ENCODE measurements around the gene UBQLN4. TPM values are rescaled to one million over a fixed set of nuclear protein-coding genes. Genes with fewer than 3 reads are reported as not detected.
"Not testable (repeated sequence)": the region's sequence is repeated elsewhere in the genome, so short reads cannot be mapped to it uniquely, and the experiment has no call there.

Gene UBQLN4
- total RNA-seq, 1 donor from 2014 or later: 31.0 TPM

DNA sequence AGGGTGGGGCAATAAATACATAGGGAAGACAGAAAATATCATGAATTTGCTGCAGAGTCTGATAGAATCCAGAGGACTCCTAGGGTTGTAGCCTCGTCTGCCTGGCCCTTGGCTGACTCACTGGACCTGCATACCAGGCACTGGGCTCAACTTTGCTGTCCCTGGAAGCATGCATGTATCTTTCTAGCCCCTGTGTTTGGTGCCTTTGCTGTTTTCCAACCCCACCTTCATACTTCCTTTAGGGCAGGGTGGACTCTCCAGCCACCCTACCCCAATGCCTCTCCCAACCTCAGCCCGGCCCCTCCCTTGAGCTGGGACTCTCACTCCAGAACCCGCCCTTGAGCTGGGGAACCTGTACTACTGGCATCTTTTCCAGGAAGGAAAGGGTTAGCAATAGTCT lies 8.6 kb upstream of the UBQLN4 start:
- no peak for DNase-seq (ENCODE audit: extremely low read depth, low read depth, low spot score)

DNA sequence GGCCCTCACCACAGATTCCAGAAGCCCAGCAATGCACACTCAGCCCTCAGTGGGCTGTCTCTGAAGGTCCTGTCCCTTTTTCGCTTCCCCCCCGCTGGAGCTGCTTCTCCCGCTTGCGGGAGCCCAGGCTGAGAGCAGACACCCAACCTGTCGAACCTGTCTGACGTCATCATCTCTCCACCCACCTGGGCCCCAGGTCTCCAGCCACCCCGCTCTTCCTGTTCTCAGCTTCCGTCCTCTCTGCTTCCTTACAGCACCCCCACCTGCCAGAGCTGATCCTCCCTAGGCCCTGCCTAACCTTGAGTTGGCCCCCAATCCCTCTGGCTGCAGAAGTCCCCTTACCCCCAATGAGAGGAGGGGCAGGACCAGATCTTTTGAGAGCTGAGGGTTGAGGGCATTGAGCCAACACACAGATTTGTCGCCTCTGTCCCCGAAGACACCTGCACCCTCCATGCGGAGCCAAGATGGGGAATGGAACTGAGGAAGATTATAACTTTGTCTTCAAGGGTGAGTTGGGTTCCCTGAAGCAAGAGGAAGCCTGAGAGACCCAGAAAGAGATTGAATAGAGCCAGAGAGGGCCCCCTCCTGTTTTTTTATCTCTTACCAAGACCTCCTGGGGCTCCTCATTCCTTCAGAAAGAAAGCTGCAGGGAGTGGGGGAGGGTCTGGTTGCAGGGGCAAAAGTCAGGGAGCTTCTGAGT lies 7.5 kb upstream of the UBQLN4 start, which contains the start of gene RAB25:
TSS of gene RAB25 (plus strand) at position 224 of the 700 bp plus-strand sequence. CDS start at position 465, 241 bp downstream.
- DNase-seq (ENCODE audit: extremely low read depth, low read depth, low spot score): no peak

DNA sequence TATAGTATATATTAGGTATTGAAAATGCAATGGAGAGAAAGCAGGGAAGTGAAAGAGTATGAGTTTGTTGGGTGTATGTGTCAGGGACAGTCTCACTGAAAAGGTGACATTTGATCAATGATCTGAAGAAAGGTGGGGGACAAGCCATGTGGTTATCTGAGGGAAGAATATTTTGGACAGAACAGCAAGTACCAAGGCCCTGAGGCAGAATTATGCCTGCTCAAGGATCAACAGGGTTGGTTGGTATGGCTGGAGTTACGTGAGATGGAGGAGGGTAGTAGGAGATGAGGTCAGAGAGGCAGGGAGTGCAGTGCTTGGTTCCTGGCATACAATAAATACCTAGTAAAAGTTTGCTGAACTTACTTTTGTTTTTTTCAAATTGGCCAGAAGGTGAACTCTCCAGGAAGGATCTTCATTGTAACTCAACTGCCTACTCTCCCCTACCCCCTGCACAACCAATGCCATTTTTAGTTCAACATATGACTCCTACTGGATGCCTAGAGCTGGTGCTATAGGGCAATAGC lies 2.8 kb upstream of the UBQLN4 start:
- no peak for DNase-seq (ENCODE audit: extremely low read depth, low read depth, low spot score)

DNA sequence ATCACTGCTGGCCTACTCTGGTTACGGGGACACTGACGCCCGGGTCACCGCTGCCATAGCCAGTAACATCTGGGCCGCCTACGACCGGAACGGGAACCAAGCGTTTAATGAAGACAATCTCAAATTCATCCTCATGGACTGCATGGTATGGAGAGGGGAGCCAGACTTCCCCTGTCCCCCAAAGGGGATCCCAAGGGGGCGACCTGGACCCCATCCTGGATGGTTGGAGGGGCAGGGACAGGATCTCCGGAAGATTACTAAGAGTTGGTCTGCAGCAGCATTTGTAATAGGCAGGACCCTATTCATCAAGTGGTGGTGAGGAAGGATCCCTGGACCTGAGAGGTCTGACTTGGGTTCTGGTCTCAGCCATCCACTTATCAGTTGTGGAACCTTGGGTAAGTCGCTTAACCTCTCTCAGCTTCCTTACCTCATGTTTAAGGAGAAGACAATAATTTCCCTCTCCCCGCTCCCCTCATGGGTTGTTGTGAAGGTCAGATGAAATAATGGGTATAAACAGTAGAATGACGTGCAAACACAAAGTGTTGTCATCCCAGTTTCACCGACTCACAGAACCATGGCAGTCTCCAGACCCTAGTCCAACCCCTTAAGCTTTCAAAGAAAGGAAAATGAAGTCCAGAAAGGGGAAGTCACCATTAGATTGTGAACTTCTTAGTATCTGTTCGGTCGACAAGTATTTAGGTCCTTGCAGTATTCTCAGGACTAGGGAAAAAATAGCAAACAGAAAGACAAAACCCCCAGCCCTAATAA lies 1.9 kb upstream of the UBQLN4 start:
- DNase-seq (ENCODE audit: extremely low read depth, low read depth, low spot score): no peak

DNA sequence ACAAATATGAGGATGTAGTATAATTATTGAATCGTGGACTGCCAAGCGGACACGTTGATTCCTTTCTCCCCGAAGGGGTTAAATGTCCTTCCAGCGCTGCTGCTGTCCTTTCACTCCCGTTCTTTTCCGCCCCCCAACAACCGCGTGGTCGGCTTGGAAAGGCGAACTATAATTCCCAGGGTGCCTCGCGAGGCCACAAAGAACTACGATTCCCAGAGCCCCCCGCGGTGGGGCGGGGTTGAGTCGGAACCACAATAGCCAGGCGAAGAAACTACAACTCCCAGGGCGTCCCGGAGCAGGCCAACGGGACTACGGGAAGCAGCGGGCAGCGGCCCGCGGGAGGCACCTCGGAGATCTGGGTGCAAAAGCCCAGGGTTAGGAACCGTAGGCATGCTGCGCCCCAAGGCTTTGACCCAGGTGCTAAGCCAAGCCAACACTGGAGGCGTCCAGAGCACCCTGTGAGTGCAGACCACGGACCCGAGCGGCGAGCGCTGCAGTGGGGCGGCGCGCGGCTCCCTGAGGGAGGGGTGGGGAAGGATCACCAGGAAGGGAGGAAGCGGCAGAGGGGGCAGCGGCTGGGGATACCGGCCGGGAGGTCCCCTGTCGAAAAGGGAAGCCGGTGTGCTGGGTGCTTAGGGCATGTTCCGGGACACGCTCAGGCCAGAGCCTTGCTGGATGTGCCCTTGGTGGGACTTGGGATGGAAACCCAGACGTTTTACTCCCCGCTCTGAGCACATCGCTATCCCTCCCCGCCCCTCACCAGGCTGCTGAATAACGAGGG lies 1.1 kb upstream of the UBQLN4 start, which contains the start of gene LAMTOR2:
TSS of gene LAMTOR2 (plus strand) at position 283 of the 781 bp plus-strand sequence. CDS start at position 391, 108 bp downstream.
- DNase-seq (ENCODE audit: extremely low read depth, low read depth, low spot score): peak; percentile 71

DNA sequence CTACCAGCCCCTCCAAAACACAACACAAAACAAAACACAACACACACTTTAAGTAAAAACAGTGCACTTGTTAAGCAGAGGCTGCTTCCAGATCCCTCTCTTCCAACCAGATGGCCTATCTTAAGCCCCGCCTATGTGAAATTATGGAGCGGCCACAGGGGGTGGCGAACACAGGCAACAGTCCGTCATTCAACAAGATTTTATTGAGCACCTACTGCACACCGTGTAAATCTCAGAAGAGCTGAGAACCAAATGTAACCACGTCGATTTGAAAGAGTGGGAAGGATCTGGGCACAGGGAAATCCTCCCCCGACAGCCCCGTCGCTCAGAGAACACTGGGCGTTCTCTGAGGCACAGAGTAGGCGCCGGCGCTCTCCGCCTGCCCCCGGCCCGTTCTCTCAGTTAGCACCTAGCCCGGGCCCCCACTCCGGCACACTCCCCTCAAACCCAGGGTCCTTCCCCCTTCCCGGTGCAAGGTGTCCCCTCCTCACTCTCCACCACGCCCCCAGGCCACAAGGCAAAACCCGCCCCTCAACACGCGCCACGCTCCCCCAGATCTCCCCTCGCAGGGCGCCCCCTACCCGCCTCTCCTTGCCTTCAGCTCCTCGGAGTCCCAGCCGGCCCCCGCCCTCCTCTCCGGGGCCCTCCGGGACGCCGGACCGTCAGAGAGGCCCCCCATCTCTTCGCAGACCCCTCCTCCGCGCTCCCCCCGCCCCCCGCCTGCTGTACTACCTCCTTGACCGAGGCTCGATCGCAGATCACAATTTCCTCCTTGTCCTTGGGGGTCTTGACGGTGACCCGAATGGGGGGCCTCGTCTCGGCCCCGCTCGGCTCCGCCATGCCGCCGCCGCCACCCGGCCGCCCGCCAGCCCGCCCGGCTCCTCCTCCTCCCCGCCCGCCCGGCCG lies 483 bp downstream of the UBQLN4 start:
- DNase-seq (ENCODE audit: extremely low read depth, low read depth, low spot score): no peak

DNA sequence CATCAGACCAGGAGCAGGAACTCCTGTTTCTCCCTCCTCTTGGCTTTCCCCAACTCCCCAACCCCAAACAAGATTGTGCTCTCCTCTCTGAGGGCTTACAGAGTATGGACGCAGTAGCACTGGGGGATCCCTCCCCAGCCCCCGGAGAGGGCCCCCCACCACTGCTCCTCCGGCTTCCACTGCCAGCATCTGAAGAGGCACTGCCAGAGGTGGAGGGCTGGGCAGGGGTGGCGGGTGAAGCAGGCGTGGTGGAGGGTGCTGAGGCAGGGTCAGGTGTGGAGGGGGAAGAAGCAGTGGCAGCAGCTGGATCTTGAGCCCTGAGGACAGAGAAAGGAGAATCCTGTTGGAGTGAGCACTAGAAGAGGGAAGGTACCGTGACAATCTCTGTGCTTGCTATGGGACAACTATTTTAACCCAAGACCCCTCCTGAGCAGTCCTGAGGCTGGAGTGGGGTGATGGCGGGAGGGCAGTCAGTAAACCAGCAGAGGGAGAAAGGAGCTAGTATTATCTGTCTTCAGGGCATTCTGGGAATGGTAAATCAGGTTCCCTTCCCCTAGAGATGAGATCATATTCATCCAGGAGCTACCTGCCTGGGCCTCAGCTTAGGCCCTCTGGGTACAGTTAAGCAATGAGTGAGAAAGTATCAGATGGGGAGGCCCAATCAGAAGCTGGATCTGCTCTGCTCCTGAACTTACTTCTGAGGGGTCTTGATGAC lies 2.4 kb downstream of the UBQLN4 start:
- no peak for DNase-seq (ENCODE audit: extremely low read depth, low read depth, low spot score)

DNA sequence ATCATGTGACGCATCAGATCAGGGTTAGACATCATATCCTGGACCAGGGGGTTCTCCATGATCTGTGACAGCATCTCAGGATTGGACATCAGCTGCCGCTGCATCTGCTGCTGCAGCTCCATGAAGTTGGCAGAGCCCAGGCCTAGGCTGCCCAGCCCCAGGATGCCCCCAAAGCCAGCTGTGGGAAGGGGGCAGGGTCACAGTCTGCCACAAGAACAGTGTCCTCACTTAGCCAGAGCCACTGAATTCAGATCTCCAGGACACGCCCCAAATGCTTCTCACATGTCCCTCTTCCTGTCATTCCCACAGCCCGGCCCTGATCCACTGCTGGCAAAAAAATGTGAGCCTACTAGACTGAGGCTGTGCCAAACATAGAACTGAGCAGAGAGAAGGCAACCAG lies 3.2 kb downstream of the UBQLN4 start:
- DNase-seq (ENCODE audit: extremely low read depth, low read depth, low spot score): no peak

DNA sequence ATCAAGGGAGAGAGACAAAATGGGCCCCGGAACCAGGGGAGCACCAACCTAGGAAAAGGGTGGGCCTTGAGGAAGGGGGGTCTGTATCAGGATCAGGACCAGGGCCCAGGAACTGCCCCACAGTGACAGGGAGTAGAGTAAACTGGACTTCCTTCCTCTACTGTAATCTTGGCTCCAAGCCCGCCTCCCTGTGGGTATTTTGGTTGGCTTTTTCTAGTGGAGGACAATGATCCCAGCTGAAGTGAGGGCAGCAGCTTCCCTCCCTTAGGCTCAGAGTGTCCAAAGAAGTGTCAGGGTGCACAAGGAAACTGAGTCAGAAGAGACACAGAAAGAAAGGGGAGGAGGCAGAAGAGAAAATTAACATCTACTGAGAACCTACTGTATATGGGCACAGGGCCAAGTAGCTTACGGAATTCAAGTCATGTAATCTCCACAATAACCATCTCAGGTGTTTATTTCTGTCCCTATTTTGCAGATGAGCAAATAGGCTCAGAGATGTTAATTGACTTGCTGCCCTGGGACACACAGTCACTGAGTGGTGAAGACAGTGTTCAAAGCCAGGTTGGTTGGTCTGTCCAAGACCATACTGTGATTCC lies 4.8 kb downstream of the UBQLN4 start:
- no peak for DNase-seq (ENCODE audit: extremely low read depth, low read depth, low spot score)

DNA sequence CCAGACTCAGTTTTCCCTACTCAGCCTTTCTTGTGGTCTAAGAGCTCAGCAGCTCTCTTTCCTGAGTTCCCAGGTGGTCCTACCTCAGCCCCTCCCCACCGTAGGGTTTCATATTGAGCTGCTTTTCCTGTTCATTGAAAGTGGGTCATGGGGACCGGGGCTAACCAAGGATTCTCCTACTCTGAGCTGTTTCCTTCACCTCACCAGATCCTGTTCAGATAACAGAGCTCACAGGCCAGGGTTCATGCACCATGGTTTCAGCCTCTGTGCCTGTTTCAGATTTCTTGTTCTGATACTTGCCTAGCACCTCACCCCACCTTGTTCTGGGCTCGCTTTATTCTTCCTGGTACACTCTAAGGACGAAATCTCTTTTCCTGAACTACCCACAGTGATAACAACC lies 8.5 kb downstream of the UBQLN4 start:
- DNase-seq (ENCODE audit: extremely low read depth, low read depth, low spot score): no peak

DNA sequence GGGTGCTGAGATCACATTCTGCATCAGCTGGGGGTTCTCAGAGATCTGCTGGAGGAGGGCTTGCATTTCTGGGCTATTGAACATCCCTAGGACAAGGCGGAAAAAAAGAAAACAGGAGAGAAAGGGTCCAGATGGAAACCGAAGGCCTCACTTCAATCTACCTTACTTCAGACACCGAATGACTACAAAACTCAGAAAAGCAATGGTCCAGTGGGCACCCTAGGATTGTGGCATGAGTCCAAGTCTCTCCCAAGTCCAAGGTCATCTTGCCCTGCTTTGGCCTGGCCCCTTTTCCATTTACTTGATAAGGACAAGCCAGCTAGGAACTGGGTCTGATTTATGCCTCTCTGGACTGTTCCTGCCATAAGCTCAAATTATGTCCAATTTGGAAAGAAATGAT lies 10.8 kb downstream of the UBQLN4 start:
- DNase-seq (ENCODE audit: extremely low read depth, low read depth, low spot score): no peak

DNA sequence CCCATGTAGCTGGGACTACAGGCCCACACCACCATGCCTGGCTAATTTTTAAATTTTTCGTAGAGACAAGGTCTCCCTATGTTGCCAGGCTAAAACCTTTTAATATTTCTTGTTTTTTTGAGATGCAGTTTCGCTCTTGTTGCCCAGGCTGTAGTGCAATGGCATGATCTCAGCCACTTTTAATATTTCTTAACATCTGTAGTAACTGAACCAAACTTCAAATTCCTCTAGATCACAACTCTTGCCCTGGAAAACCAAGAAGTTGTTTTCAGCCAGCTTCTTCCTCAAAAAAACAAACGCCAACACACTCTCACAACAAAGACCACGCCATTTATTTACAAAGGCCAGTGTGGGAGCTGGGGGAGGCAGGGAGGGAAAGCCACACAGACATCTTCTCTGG lies 18.6 kb downstream of the UBQLN4 start:
- DNase-seq (ENCODE audit: extremely low read depth, low read depth, low spot score): not testable (repeated sequence)

DNA sequence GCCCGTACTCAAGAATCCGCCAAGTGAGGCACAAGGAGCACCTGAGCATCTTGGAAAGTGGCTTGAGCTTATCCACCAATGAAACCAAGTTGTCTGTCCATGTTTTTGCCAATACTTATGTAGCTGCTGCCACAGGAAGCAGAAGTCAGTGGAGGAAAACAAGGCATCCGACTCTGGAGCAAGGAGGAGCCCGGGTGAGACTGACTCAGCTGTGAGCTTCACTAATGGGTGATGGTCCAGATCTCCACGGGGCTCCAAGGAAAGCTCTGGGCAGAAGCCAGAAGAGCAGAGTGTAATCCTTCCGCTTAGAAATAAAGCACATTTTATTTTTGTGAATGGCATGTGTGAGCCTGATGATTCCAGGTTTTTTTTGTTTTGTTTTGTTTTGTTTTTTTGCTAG lies 20.6 kb downstream of the UBQLN4 start:
- DNase-seq (ENCODE audit: extremely low read depth, low read depth, low spot score): no peak

DNA sequence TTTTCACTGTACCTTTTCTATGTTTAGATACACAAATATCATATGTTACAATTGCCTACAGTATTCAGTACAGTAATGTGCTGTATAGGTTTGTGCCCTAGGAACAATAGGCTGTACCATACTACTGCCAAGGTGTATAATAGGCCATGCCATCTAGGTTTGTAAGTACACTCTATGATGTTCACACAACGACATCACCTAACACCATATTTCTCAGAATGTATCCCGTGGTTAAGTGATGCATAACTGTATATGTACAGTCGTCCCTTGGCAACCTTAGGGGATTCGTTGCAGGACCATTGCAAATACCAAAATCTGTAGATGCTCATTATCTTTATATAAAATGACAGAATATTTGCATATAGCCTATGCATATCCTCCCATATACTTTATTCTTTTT lies 27.0 kb downstream of the UBQLN4 start:
- no peak for DNase-seq (ENCODE audit: extremely low read depth, low read depth, low spot score)

DNA sequence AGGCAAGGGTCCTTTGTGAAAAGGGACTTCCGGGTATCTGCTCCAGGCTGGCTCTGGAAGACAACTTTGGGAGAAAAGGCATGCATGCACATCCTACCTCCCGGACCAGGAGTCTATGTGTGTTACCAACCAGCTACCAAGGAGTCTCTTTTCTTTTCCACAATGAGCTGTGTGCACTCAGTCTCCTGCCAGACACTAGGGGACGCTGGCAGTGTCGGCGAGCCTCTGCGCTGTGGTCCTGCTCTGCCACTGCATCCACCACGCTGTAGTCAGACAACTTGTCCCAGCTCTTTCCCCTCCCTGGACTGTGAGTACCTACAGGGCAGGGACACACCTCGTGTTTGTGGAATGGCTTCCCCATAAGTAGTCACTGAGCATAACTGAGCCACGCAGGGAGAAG lies 27.7 kb downstream of the UBQLN4 start:
- no peak for DNase-seq (ENCODE audit: extremely low read depth, low read depth, low spot score)

DNA sequence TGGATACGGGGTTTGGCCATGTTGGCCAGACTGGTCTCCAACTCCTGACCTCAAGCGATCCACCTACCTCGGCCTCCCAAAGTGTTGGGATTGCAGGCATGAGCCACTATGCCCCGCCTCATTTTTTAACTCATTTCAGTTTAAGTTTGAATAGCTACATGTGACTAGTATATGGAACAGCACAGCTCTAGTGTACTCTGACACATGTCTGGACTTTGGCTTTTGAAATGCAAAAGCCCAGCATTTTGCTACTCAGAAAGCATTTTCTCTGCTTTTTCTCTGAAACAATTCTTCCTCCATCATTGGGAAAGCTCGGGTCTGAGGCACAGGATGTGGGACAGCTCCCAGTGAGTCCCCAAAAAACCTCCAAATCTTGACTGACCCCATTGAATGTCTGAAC lies 28.8 kb downstream of the UBQLN4 start:
- no peak for DNase-seq (ENCODE audit: extremely low read depth, low read depth, low spot score)

DNA sequence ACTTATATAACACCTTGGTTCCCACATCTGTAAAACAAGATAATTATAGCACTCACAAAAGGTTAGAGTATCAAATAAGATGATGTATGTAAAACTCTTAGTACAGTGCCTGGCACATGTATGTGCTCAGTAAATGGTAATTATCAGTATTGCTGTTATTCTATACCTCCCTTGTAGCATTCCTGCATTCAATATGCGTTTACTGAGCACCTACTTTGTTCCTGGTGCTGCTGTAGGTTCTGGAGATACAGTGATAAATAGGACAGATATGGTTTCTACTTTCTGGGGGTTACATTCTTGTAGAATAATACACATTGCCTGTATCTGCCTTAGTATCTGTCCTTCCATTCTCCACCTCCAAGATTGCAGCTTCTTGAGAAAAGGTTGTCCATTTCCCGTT lies 31.6 kb downstream of the UBQLN4 start:
- DNase-seq (ENCODE audit: extremely low read depth, low read depth, low spot score): no peak

DNA sequence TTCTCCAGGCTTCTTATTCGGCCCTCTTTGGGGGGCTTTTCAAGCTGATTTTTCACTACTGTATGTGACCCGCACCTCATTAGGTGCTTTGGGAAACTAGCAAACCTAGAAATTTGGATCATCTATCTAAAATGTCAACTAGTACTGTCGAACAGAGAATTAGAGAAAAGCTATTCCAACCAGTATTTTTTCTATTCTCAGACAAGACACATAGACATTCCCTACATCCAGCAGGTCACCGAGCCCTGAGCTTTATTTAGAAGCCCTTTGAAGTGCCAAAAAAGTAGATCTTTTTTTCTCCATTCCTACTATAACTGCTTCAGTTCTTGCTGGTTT lies 32.5 kb downstream of the UBQLN4 start:
- DNase-seq (ENCODE audit: extremely low read depth, low read depth, low spot score): no peak
